IPS-15b (cell line): ENCODE results near the gene PM20D1.

Experiments
- H3K27me3 ChIP-seq: one replicate; pipeline ENCODE4 v1.6.1; 2013; ENCODE audit warnings: low read length; ENCODE audit not compliant: control insufficient read depth, insufficient read depth
- H3K36me3 ChIP-seq: one replicate; pipeline ENCODE4 v1.6.1; 2013; ENCODE audit warnings: low read length; ENCODE audit not compliant: control insufficient read depth, insufficient read depth
- H3K4me1 ChIP-seq: one replicate; pipeline ENCODE4 v1.6.1; 2013; ENCODE audit warnings: mild to moderate bottlenecking, low read length; ENCODE audit not compliant: control insufficient read depth, insufficient read depth
- H3K4me3 ChIP-seq: one replicate; pipeline ENCODE4 v1.5.1; 2013; ENCODE audit warnings: low read depth, low read length
- H3K9ac ChIP-seq: one replicate; pipeline ENCODE4 v1.6.1; 2013; ENCODE audit warnings: low read depth, mild to moderate bottlenecking, low read length
- H3K9me3 ChIP-seq: one replicate; pipeline ENCODE4 v1.6.1; 2013; ENCODE audit warnings: mild to moderate bottlenecking, low read length; ENCODE audit not compliant: control insufficient read depth, insufficient read depth

Gene PM20D1

GRCh38 chr1:205800427-205800826 lies 49.5 kb downstream of the PM20D1 start:
- Histone ChIP-seq H3K9ac (no peak overlapping the region), H3K36me3 (peaks cover 34% of the 10 kb centered on the region), H3K9me3 (no peaks in the 10 kb centered on the region), H3K27me3 (no peaks in the 10 kb centered on the region), H3K4me1 (no peaks in the 10 kb centered on the region), H3K4me3 (no peak overlapping the region)

DNA sequence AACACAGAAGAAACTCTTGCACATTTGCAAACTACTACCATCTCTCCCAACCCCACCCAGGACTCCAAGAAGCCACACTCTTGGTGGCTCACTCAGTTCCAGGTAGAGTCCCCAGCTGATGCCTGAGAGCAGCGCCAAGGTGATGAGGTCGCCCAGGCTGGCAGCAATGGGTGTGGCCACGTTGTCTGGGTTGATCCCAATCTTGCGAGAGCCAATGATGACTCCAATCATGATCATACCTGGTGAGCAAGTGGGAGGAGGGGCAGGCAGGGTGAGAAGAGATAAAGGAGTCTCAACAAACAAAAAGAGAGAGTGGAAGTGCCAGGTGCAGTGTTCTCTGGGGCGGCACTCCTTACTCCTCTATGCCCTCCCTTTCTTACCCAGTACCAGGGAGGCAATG lies 51.4 kb downstream of the PM20D1 start:
- Histone ChIP-seq H3K9me3 (no peaks in the 10 kb centered on the region), H3K27me3 (no peaks in the 10 kb centered on the region), H3K4me3 (no peak overlapping the region), H3K9ac (no peak overlapping the region), H3K36me3 (peaks cover 42% of the 10 kb centered on the region), H3K4me1 (no peaks in the 10 kb centered on the region)

DNA sequence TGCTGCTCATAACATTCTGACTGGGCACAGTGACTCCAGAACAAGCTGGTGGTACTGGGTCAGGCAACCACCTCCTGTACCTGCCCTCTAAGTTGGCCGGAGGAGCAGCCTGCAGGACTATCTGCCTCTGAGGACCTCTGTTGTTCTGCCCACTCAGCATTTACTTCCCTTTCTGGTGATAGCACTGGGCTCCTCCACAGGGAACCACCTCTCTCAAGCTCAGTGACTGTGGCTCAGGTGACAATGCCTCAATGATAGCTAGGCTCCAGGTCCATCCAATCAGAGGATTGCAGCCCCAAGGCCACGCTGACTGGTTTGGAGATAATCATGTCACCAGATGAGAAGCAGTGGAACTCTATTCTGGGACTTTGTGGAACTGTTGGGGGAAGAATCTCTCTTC lies 52.8 kb downstream of the PM20D1 start:
- H3K27me3 ChIP-seq: no peaks in the 10 kb centered on the region
- H3K4me1 ChIP-seq: no peaks in the 10 kb centered on the region
- H3K9me3 ChIP-seq: no peaks in the 10 kb centered on the region
- peaks cover 43% of the 10 kb centered on the region for H3K36me3 ChIP-seq
- no peak overlapping the region for H3K9ac ChIP-seq
- H3K4me3 ChIP-seq: no peak overlapping the region

DNA sequence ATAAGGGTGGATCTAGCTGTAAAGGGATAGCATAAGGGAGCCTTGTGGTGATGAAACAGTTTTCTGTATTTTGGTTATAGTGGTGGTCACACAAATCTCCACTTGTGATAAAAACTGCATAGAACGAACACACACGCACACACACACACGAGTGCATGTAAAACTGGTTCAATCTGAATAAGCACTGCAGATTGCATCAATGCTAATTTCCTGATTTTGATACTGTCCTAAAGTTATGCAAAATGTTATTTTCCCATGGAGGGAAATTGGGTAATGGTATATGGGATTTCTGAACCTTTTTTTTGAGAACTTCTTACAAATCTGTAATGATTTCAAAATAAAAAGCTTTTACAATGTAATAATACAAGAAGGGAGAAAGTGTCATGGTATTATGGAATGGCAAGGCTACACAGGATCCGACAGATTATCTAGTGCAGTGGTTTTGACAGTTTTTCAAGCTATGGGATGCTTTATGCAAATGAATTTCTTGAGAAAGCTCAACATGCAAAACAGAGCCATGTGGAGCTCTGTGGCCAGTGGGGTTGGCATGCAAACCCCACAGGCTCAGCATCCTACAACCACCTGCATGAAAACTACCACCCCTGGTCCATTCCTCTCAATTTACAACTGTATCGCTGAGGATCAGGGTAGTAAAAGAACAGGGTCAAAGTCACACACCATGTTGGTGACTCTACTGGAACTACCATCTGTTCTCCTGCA lies 55.8 kb downstream of the PM20D1 start:
- Histone ChIP-seq H3K4me1 (no peaks in the 10 kb centered on the region), H3K9me3 (no peaks in the 10 kb centered on the region), H3K9ac (no peak overlapping the region), H3K4me3 (no peak overlapping the region), H3K27me3 (no peaks in the 10 kb centered on the region), H3K36me3 (peaks cover 48% of the 10 kb centered on the region)

DNA sequence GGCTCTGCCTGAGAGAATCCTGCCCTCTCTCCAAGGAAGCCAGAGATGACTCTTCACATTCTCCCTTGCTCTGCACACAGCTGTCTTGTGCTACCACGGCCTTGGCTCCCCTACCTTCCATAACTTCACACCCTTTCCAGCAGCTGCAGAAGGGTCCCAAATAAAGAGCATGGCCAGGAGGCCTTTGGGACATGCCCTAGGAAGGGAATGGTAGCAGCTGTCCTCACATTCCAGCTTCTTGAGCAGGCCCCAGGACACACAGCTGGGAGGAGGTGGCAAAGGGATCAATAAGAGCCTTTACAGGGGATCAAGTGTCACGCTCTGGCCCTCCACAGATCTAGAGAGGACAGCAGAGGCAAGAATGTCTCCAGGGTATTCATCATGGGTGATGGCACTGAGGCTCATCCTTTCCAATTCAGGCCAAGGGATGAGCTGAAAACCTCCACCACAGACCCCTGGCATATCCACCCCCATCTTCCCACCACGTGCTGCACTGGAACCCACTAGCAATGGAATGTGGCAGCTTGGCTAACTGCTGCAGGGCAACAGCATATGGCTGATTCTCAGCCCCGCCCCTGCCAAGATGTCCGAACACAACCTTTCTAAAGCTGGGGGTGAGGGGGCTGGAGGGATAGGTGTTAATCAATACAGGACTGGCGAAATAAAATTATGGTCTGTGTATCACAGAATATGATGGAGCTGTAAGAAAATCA lies 56.8 kb downstream of the PM20D1 start:
- Histone ChIP-seq H3K27me3 (no peaks in the 10 kb centered on the region), H3K9ac (no peak overlapping the region), H3K9me3 (no peaks in the 10 kb centered on the region), H3K4me1 (no peaks in the 10 kb centered on the region), H3K36me3 (peaks cover 39% of the 10 kb centered on the region), H3K4me3 (no peak overlapping the region)

- Histone ChIP-seq H3K9me3 (no peaks in the 10 kb centered on the region), H3K36me3 (peaks cover 33% of the 10 kb centered on the region), H3K4me3 (no peak overlapping the region), H3K27me3 (no peaks in the 10 kb centered on the region), H3K9ac (no peak overlapping the region), H3K4me1 (no peaks in the 10 kb centered on the region)
Observed at GRCh38 chr1:205792481-205792881, 57.5 kb downstream of the PM20D1 start.

DNA sequence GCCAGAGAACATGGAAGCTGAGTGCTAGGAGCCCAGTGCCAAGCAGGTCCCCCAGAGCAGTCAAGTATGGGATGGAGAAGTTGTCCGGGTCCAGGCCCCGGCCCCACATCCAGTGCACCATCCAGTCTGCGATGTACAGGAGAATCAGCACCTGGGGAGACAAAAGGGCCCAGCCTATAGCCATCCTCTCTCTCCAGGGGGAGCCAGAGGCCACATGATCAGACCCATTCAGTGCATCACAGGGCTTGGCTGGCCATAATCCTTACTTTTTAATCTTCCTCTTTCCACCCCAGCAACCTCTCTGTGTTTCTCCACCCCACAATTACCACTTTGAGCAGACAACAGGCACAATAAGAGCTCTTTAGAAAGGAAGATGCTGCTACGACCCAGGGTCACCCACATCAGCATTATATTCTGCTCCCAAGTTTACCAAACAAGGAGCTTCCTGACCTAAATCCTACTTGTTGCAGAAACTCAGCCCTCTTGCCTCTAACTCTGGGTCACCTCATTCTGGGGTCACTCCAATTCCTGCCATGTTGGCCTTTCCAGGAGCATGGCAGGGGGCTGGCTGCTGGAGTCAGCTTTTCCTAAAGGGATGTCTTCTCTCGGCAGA lies 58.3 kb downstream of the PM20D1 start:
- Histone ChIP-seq H3K9me3 (no peaks in the 10 kb centered on the region), H3K4me1 (no peaks in the 10 kb centered on the region), H3K4me3 (no peak overlapping the region), H3K9ac (no peak overlapping the region), H3K27me3 (no peaks in the 10 kb centered on the region), H3K36me3 (peaks cover 25% of the 10 kb centered on the region)

- Histone ChIP-seq H3K4me3 (no peak overlapping the region), H3K27me3 (no peaks in the 10 kb centered on the region), H3K9me3 (no peaks in the 10 kb centered on the region), H3K9ac (no peak overlapping the region), H3K4me1 (no peaks in the 10 kb centered on the region), H3K36me3 (peaks cover 16% of the 10 kb centered on the region)
Observed at GRCh38 chr1:205787287-205787916, 62.5 kb downstream of the PM20D1 start.

- Histone ChIP-seq H3K9me3 (no peaks in the 10 kb centered on the region), H3K36me3 (peaks cover 11% of the 10 kb centered on the region), H3K4me1 (no peaks in the 10 kb centered on the region), H3K9ac (no peak overlapping the region), H3K27me3 (no peaks in the 10 kb centered on the region), H3K4me3 (no peak overlapping the region)
Observed at GRCh38 chr1:205786601-205787000, 63.3 kb downstream of the PM20D1 start.

DNA sequence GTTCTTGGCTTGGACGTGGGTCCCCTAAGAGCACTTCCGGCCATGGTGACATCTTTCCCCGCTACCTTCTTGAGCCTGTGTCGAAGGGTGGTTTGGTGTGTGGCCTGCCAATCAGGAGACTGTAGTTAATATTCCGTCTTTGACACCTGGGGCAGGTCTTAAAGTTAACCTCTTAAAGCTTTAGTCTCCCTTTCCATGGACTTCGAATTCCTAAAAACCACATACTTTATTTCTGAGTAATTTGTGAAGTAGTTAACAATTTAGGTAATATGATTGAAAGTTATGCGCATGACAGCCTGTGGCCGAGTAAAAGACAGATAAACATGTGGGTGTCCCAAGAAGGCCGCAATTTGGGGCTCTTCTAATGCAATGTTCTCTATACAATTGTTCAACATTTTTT lies 64.5 kb downstream of the PM20D1 start:
- H3K4me1 ChIP-seq: no peaks in the 10 kb centered on the region
- no peaks in the 10 kb centered on the region for H3K27me3 ChIP-seq
- no peaks in the 10 kb centered on the region for H3K9me3 ChIP-seq
- H3K9ac ChIP-seq: no peak overlapping the region
- peaks cover 6% of the 10 kb centered on the region for H3K36me3 ChIP-seq
- no peak overlapping the region for H3K4me3 ChIP-seq

DNA sequence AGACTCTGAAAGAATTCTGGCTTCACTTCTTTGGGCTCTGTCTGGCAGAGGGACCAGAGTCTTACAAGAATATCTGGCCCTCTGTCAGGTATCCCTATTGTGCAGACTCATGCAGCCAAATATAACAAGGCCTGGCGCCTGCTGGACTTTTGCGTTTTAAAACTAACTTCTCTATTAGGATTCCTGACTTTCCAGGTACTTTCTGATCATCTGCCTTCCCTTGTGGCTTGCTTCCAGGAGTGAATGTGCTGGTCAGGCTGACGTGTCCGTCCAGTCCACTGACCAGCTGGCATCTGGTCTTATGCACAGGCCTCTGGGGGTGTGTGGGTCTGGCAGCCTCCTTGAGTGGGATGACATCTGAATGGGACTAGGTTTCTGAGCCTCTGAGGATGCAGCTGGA lies 66.0 kb downstream of the PM20D1 start:
- Histone ChIP-seq H3K9ac (no peak overlapping the region), H3K9me3 (no peaks in the 10 kb centered on the region), H3K4me1 (no peaks in the 10 kb centered on the region), H3K27me3 (no peaks in the 10 kb centered on the region), H3K36me3 (no peaks in the 10 kb centered on the region), H3K4me3 (no peak overlapping the region)
